ENCODE data around the gene RPP40.
"Not testable (repeated sequence)": the region's sequence is repeated elsewhere in the genome, so short reads cannot be mapped to it uniquely, and the experiment has no call there.

The RPP40 gene

GRCh38 chr6:5014072-5014561, 10.3 kb upstream of the RPP40 start:
- no peak for DNase-seq

GRCh38 chr6:5012519-5012918, 8.7 kb upstream of the RPP40 start:
- DNase-seq, result no peak

- DNase-seq, result no peak
Measured at GRCh38 chr6:5011346-5011745, 7.5 kb upstream of the RPP40 start.

GRCh38 chr6:5007531-5007930, 3.7 kb upstream of the RPP40 start:
- no peak for DNase-seq

- DNase-seq, result no peak
Measured at GRCh38 chr6:5006222-5006621, 2.4 kb upstream of the RPP40 start.

GRCh38 chr6:5005038-5005433, 1.2 kb upstream of the RPP40 start:
- DNase-seq, result not testable (repeated sequence)

- DNase-seq, result no peak
Measured at GRCh38 chr6:5004373-5005037, 668 bp upstream of the RPP40 start.

- DNase-seq, result no peak
Measured at GRCh38 chr6:4999586-4999985, 4.3 kb downstream of the RPP40 start.

GRCh38 chr6:4997862-4998261, 6.0 kb downstream of the RPP40 start:
- DNase-seq, result no peak

- no peak for DNase-seq
Measured at GRCh38 chr6:4994741-4995140, 9.1 kb downstream of the RPP40 start.

- no peak for DNase-seq
Measured at GRCh38 chr6:4987432-4987831, 16.4 kb downstream of the RPP40 start.

GRCh38 chr6:4986999-4987398, 16.8 kb downstream of the RPP40 start:
- no peak for DNase-seq

GRCh38 chr6:4983322-4983721, 20.5 kb downstream of the RPP40 start:
- DNase-seq, result no peak

- no peak for DNase-seq
Measured at GRCh38 chr6:4981761-4982160, 22.1 kb downstream of the RPP40 start.

GRCh38 chr6:4979426-4979825, 24.4 kb downstream of the RPP40 start:
- no peak for DNase-seq

GRCh38 chr6:4977468-4977867, 26.4 kb downstream of the RPP40 start:
- no peak for DNase-seq

GRCh38 chr6:4975506-4975905, 28.3 kb downstream of the RPP40 start:
- no peak for DNase-seq

GRCh38 chr6:4974962-4975361, 28.9 kb downstream of the RPP40 start:
- no peak for DNase-seq

- no peak for DNase-seq
Measured at GRCh38 chr6:4973982-4974745, 29.7 kb downstream of the RPP40 start.

- no peak for DNase-seq
Measured at GRCh38 chr6:4973415-4973814, 30.4 kb downstream of the RPP40 start.

- no peak for DNase-seq
Measured at GRCh38 chr6:4972438-4972837, 31.4 kb downstream of the RPP40 start.

- DNase-seq, result no peak
Measured at GRCh38 chr6:4971851-4972250, 32.0 kb downstream of the RPP40 start.

- no peak for DNase-seq
Measured at GRCh38 chr6:4970739-4971395, 33.0 kb downstream of the RPP40 start.

All from stimulated activated CD4-positive, alpha-beta T cell treated with anti-CD3 and anti-CD28 coated beads, Interleukin-12 subunit alpha, Interleukin-12 subunit beta, amount 100 ng/mL, for 4 hours (primary cell).